HepG2 (cell line): ENCODE data around the gene VPS50. TPM values are rescaled to one million over a fixed set of nuclear protein-coding genes. Genes with fewer than 3 reads are reported as not detected.

Experiments
- DNMT3B ChIP-seq: conservative IDR thresholded peaks from 2 replicates; pipeline ENCODE4 v1.6.1; 2016; ENCODE audit warnings: missing biosample characterization, control low read depth
- HBP1 ChIP-seq: IDR thresholded peaks from 2 replicates; pipeline ENCODE4 v1.6.1; 2016; ENCODE audit warnings: low read depth, control low read depth
- HDAC2 ChIP-seq: sonication (generic); formaldehyde crosslinking; IDR thresholded peaks from 2 replicates; pipeline ENCODE4 v1.4.0; 2020; ENCODE audit warnings: missing genetic modification reagents
- HHEX ChIP-seq: IDR thresholded peaks from 2 replicates; pipeline ENCODE4 v1.6.1; 2016; ENCODE audit warnings: control low read depth
- HNRNPH1 ChIP-seq: fragments of 200-400 bp; formaldehyde crosslinking; optimal IDR thresholded peaks from 2 replicates; pipeline ENCODE3; 2017; ENCODE audit warnings: mild to moderate bottlenecking, low read depth, low read length
- HNRNPK ChIP-seq: fragments of 200-400 bp; formaldehyde crosslinking; IDR thresholded peaks from 2 replicates; pipeline ENCODE4 v1.6.1; 2018; ENCODE audit warnings: low read length, low read depth, moderate library complexity, mild to moderate bottlenecking; ENCODE audit not compliant: poor library complexity, severe bottlenecking
- HOXD1 ChIP-seq: sonication (generic); formaldehyde crosslinking; IDR thresholded peaks from 2 replicates; pipeline ENCODE4 v1.5.0; 2020; ENCODE audit warnings: missing genetic modification reagents
- KLF16 ChIP-seq, 2 experiments: sonication (generic) in 1 of 2; formaldehyde crosslinking in 1 of 2; IDR thresholded peaks; 2 replicates each; pipeline versions ENCODE4 v1.6.1 to v1.8.0; 2016 to 2023; ENCODE audit warnings: missing genetic modification reagents in 2 of 2, missing compliant biosample characterization in 1 of 2
- MED1 ChIP-seq: sonication (generic); formaldehyde crosslinking; IDR thresholded peaks from 2 replicates; pipeline ENCODE4 v1.4.0; 2020; ENCODE audit warnings: missing genetic modification reagents
- MLXIP ChIP-seq: sonication (generic); formaldehyde crosslinking; IDR thresholded peaks from 2 replicates; pipeline ENCODE4 v1.9.0; 2021; ENCODE audit warnings: missing genetic modification reagents, borderline replicate concordance
- MYPOP ChIP-seq: sonication (generic); formaldehyde crosslinking; IDR thresholded peaks from 2 replicates; pipeline ENCODE4 v1.8.1; 2023; ENCODE audit warnings: mild to moderate bottlenecking, moderate library complexity, missing genetic modification reagents
- NFIC ChIP-seq: IDR thresholded peaks from 2 replicates; pipeline ENCODE4 v1.6.1; 2012; ENCODE audit warnings: mild to moderate bottlenecking, low read length, inconsistent platforms
- PRMT3 ChIP-seq: sonication (generic); formaldehyde crosslinking; IDR thresholded peaks from 2 replicates; pipeline ENCODE4 v1.8.1; 2022; ENCODE audit warnings: low read depth, mild to moderate bottlenecking, moderate library complexity, missing genetic modification reagents, borderline replicate concordance
- SMARCC2 ChIP-seq: fragments of 450-650 bp; IDR thresholded peaks from 2 replicates; pipeline ENCODE4 v1.6.1; 2017; ENCODE audit warnings: antibody characterized with exemption, mild to moderate bottlenecking
- TBP ChIP-seq: sonication (generic); formaldehyde crosslinking; IDR thresholded peaks from 2 replicates; pipeline ENCODE4 v1.5.0; 2020; ENCODE audit warnings: missing genetic modification reagents
- ZC3H4 ChIP-seq: sonication (generic); formaldehyde crosslinking; IDR thresholded peaks from 2 replicates; pipeline ENCODE4 v1.4.0; 2020; ENCODE audit warnings: missing genetic modification reagents, borderline replicate concordance
- ZNF207 ChIP-seq: fragments of 450-650 bp; IDR thresholded peaks from 2 replicates; pipeline ENCODE4 v1.6.1; 2016; ENCODE audit warnings: antibody characterized with exemption, borderline replicate concordance
- ZNF263 ChIP-seq: sonication (generic); formaldehyde crosslinking; IDR thresholded peaks from 2 replicates; pipeline ENCODE4 v1.4.0; 2020; ENCODE audit warnings: missing genetic modification reagents
- ZNF329 ChIP-seq: sonication (generic); formaldehyde crosslinking; IDR thresholded peaks from 2 replicates; pipeline ENCODE4 v1.9.0; 2021; ENCODE audit warnings: low read depth, mild to moderate bottlenecking, missing genetic modification reagents
- ZNF350 ChIP-seq: sonication (generic); formaldehyde crosslinking; IDR thresholded peaks from 2 replicates; pipeline ENCODE4 v1.4.0; 2020; ENCODE audit warnings: mild to moderate bottlenecking, low read depth, missing genetic modification reagents, borderline replicate concordance
- ZNF501 ChIP-seq: sonication (generic); formaldehyde crosslinking; IDR thresholded peaks from 2 replicates; pipeline ENCODE4 v1.5.1; 2020; ENCODE audit warnings: mild to moderate bottlenecking, moderate library complexity, missing genetic modification reagents
- ZNF543 ChIP-seq: sonication (generic); formaldehyde crosslinking; IDR thresholded peaks from 2 replicates; pipeline ENCODE4 v1.4.0; 2020; ENCODE audit warnings: mild to moderate bottlenecking, missing genetic modification reagents
- ZNF552 ChIP-seq: sonication (generic); formaldehyde crosslinking; IDR thresholded peaks from 2 replicates; pipeline ENCODE4 v1.9.0; 2022; ENCODE audit warnings: missing genetic modification reagents, mild to moderate bottlenecking, borderline replicate concordance
- ZNF572 ChIP-seq: sonication (generic); formaldehyde crosslinking; IDR thresholded peaks from 2 replicates; pipeline ENCODE4 v1.5.1; 2020; ENCODE audit warnings: mild to moderate bottlenecking, missing genetic modification reagents
- ZNF616 ChIP-seq: sonication (generic); formaldehyde crosslinking; IDR thresholded peaks from 2 replicates; pipeline ENCODE4 v1.5.0; 2020; ENCODE audit warnings: low read depth, mild to moderate bottlenecking, missing genetic modification reagents
- ZNF792 ChIP-seq: IDR thresholded peaks from 2 replicates; pipeline ENCODE4 v1.6.1; 2016
- ZSCAN20 ChIP-seq: sonication (generic); formaldehyde crosslinking; IDR thresholded peaks from 2 replicates; pipeline ENCODE4 v1.4.0; 2020; ENCODE audit warnings: missing genetic modification reagents, mild to moderate bottlenecking, borderline replicate concordance
- polyA plus RNA-seq, 8 experiments: library from polyadenylated mRNA; depleted of rRNA in 3 of 8; stranded (reverse) in 7 of 8; unstranded in 1 of 8; fragments of >200 nt; fragmentation: Illumina TruSeq in 4 of 8; extraction: Trizol in 4 of 8; gene quantifications; 2 replicates each; pipeline versions ENCODE4 v1.2.1 to v1.2.3, GENCODE V29; 2011 to 2016; ENCODE audit warnings: low read depth in 4 of 8, missing spikeins in 1 of 8, mixed read lengths in 1 of 8; ENCODE audit not compliant: insufficient read depth in 1 of 8
- total RNA-seq, 5 experiments: library from RNA; depleted of rRNA; stranded (reverse); fragments of >200 nt; fragmentation: Illumina TruSeq; extraction: Trizol; gene quantifications; 2 replicates each; pipeline ENCODE4 v1.2.3, GENCODE V29; 2016; ENCODE audit warnings: low read depth in 1 of 5

VPS50 gene
- total and polyA plus RNA-seq, 2 of the 13 experiments (the other 11 are each of a cell fraction or from before 2014, with no cell fraction given) = 10.3 to 20.4 TPM

GRCh38 chr7:93231799-93232672 is at the start of gene VPS50 (continued):
- TF ChIP-seq ZNF350 (CRISPR knock-in tag) (peak; percentile 76), KLF16 (CRISPR knock-in tag; IDR thresholded peaks at IDR 0.05) (0 out of 4 replicates have a peak, but pooled peaks of 1 of the 2 experiments have one; percentile 27), ZC3H4 (CRISPR knock-in tag) (no peak), HDAC2 (CRISPR knock-in tag) (peak; percentile 63), HOXD1 (CRISPR knock-in tag) (no peak), SMARCC2 (no peak), HNRNPH1 (no peak), MLXIP (CRISPR knock-in tag) (no peak), TBP (CRISPR knock-in tag) (no peak), ZNF552 (0 out of 2 replicates have a peak, but pooled peaks have one; percentile 31), ZNF329 (CRISPR knock-in tag) (no peak), ZNF792 (CRISPR knock-in tag) (no peak), PRMT3 (CRISPR knock-in tag) (no peak), ZNF501 (CRISPR knock-in tag) (peak; percentile 86), ZNF572 (CRISPR knock-in tag) (no peak), ZNF263 (CRISPR knock-in tag) (no peak), HNRNPK (no peak), MYPOP (CRISPR knock-in tag) (no peak), HBP1 (CRISPR knock-in tag) (no peak), DNMT3B (CRISPR knock-in tag) (no peak), ZNF616 (CRISPR knock-in tag) (no peak), ZSCAN20 (CRISPR knock-in tag) (no peak), NFIC (peak; percentile 87), ZNF543 (CRISPR knock-in tag) (no peak), ZNF207 (no peak), MED1 (CRISPR knock-in tag) (peak; percentile 30; the same call in 1 of the 2 replicates), HHEX (CRISPR knock-in tag) (no peak)
